Measurements from ENCODE around the gene IMMP2L. TPM values are rescaled to one million over a fixed set of nuclear protein-coding genes. Genes with fewer than 3 reads are reported as not detected.

IMMP2L gene
- total and polyA plus RNA-seq, 2 donors (not counting 3 experiments of a cell fraction or from before 2014, with no cell fraction given) = 9.9 to 11.8 TPM

DNA sequence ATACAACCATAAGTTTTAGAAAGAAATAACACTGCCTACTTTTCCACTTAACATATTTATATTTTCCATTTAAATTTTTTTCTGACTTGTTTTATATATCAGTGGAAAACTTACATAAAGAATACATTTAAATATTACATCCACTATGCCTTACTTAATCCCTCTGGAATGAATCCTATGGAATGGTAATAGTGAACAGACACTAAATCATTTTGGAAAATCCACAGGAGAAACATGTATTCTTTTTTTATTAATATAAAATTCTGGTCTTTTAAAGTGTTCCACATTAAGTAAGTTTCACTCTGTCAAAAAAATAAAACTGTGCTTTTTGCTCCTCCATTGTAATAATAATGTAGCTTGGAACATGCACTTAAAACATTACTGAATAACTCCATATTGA lies 708.1 kb downstream of the IMMP2L start:
- H3K4me1 ChIP-seq (ENCODE audit: control insufficient read depth, extremely low read depth, insufficient read depth, low read length) = no peaks in the 10 kb centered on the region
- POLR2A ChIA-PET = no interaction called here

DNA sequence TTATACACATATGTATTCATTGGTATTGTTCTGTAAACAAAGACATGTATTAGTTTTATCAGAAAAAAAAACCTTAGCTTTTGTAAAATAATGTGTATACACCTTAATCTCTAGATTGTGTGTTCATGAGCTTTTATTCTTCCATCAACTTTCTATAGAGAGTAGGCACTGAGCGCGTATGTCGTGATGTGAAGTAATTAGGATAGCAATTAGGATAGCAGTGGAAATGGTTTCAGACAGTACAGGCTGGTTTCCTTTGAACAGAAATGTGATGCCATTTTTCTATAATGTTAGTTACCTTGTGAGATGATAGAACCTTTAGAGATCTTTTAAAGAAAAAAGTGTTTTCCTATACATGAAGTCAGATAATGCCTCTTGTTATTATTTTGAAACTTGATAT lies 709.0 kb downstream of the IMMP2L start:
- Histone ChIP-seq H2AFZ (ENCODE audit: low read depth, low read length) (no peak overlapping the region), H3K9me3 (replicated peaks; ENCODE audit: control insufficient read depth, insufficient read depth, low read length) (no peaks in the 10 kb centered on the region), H3K4me2 (ENCODE audit: insufficient read depth, low read length) (no peak overlapping the region), H3K9me1 (replicated peaks; ENCODE audit: control insufficient read depth, extremely low read depth, insufficient read depth, low read length) (no peaks in the 10 kb centered on the region), H3K4me1 (ENCODE audit: control insufficient read depth, extremely low read depth, insufficient read depth, low read length) (no peaks in the 10 kb centered on the region), H3K4me3 (replicated peaks in 1 of 3; ENCODE audit: insufficient read depth in 1 of 3, low read depth in 1 of 3, low read length in 3 of 3) (no peak overlapping the region), H3K27ac (ENCODE audit: insufficient read depth, low read depth, low read length) (no peak overlapping the region), H4K20me1 (replicated peaks; ENCODE audit: control insufficient read depth, extremely low read depth, insufficient read depth, low read length) (no peaks in the 10 kb centered on the region), H3K36me3 (ENCODE audit: control insufficient read depth in 2 of 2, extremely low read depth in 1 of 2, insufficient read depth in 2 of 2, low read length in 2 of 2) (no peaks in the 10 kb centered on the region), H3K27me3 (ENCODE audit: control insufficient read depth in 2 of 2, insufficient read depth in 2 of 2, low read length in 2 of 2) (no peaks in the 10 kb centered on the region), H3K9ac (replicated peaks; ENCODE audit: extremely low read depth, insufficient read depth, low read length) (no peak overlapping the region), H3K79me2 (ENCODE audit: control insufficient read depth, insufficient read depth, low read length) (no peaks in the 10 kb centered on the region)
- ChIA-PET POLR2A (no interaction called here), CTCF (no interaction called here)
- no peak for DNase-seq (ENCODE audit: low read depth, low spot score)
- no peak for TF ChIP-seq MYC (IDR thresholded peaks at IDR 0.05; ENCODE audit: low read depth, low read length)
- intact Hi-C loops (cut with micrococcal nuclease) = no loop called here
- FAIRE-seq = no peak
- dilution Hi-C loops (cut with MboI; ENCODE audit: extremely low pct_ligation_motif_present, low sequenced_read_pairs) = no loop called here
- BruUV-seq (replicated peaks) = no TSS peak

More for the DNA sequence above, 708.1 kb downstream of the IMMP2L start:
- Histone ChIP-seq H3K27me3 (ENCODE audit: control insufficient read depth in 2 of 2, insufficient read depth in 2 of 2, low read length in 2 of 2) (no peaks in the 10 kb centered on the region), H2AFZ (ENCODE audit: low read depth, low read length) (no peak overlapping the region), H4K20me1 (replicated peaks; ENCODE audit: control insufficient read depth, extremely low read depth, insufficient read depth, low read length) (no peaks in the 10 kb centered on the region), H3K4me2 (ENCODE audit: insufficient read depth, low read length) (no peak overlapping the region), H3K9ac (replicated peaks; ENCODE audit: extremely low read depth, insufficient read depth, low read length) (no peak overlapping the region), H3K79me2 (ENCODE audit: control insufficient read depth, insufficient read depth, low read length) (no peaks in the 10 kb centered on the region), H3K4me3 (replicated peaks in 1 of 3; ENCODE audit: insufficient read depth in 1 of 3, low read depth in 1 of 3, low read length in 3 of 3) (no peak overlapping the region), H3K9me3 (replicated peaks; ENCODE audit: control insufficient read depth, insufficient read depth, low read length) (no peaks in the 10 kb centered on the region), H3K36me3 (ENCODE audit: control insufficient read depth in 2 of 2, extremely low read depth in 1 of 2, insufficient read depth in 2 of 2, low read length in 2 of 2) (no peaks in the 10 kb centered on the region), H3K27ac (ENCODE audit: insufficient read depth, low read depth, low read length) (no peak overlapping the region), H3K9me1 (replicated peaks; ENCODE audit: control insufficient read depth, extremely low read depth, insufficient read depth, low read length) (no peaks in the 10 kb centered on the region)
- BruUV-seq (replicated peaks) = no TSS peak
- no peak for DNase-seq (ENCODE audit: low read depth, low spot score)
- CTCF ChIA-PET = no interaction called here
- intact Hi-C loops (cut with micrococcal nuclease) (no loop called here), dilution Hi-C loops (cut with MboI; ENCODE audit: extremely low pct_ligation_motif_present, low sequenced_read_pairs) (no loop called here)
- no peak for FAIRE-seq
- no peak for TF ChIP-seq POLR2AphosphoS5 (IDR thresholded peaks at IDR 0.05; ENCODE audit: insufficient read depth, low read depth, low read length)
- TF ChIP-seq, protein P1, sequence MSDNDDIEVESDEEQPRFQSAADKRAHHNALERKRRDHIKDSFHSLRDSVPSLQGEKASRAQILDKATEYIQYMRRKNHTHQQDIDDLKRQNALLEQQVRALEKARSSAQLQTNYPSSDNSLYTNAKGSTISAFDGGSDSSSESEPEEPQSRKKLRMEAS (IDR thresholded peaks at IDR 0.05; ENCODE audit: insufficient read depth, insufficient read length) = no peak
- no peak for TF ChIP-seq MYC (IDR thresholded peaks at IDR 0.05; ENCODE audit: low read depth, low read length)
- TF ChIP-seq JUN (IDR thresholded peaks at IDR 0.05; ENCODE audit: borderline replicate concordance, insufficient read depth, insufficient read length, low read depth) = no peak
- no peak for TF ChIP-seq FOS (IDR thresholded peaks at IDR 0.05; ENCODE audit: borderline replicate concordance, insufficient read depth, low read length)
